Activated CD4-positive, alpha-beta T cell treated with anti-CD3 and anti-CD28 coated beads for 24 hours (primary cell): ENCODE results near the gene AKAP13.
A peak's percentile ranks its signal among the peaks of the same experiment; 100 is the strongest.
"Not testable (repeated sequence)": the region's sequence is repeated elsewhere in the genome, so short reads cannot be mapped to it uniquely, and the experiment has no call there.

ENCODE experiments used
- DNase-seq, 2 donors: peaks; one replicate each; pipeline ENCODE4 v3.0.0-alpha.2; 2020; ENCODE audit warnings: low read depth in 2 of 2

AKAP13 gene

DNA sequence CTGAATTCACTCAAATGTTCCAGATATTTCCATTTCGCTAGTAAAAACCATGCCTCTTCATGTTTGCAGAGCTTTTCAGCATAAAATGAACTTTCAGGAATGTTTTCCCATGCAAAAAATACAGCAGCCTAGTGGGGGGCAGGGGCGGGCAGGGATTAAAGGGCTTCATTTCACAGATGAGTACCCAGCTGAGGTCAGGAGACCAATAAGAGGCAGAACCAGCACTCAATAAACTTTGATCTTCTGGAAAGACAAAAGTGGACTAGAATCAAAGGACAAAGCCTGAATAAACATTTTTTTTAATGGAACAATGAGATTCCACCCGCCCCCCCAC is 406.3 kb downstream of the AKAP13 start:
- DNase-seq: no peak

DNA sequence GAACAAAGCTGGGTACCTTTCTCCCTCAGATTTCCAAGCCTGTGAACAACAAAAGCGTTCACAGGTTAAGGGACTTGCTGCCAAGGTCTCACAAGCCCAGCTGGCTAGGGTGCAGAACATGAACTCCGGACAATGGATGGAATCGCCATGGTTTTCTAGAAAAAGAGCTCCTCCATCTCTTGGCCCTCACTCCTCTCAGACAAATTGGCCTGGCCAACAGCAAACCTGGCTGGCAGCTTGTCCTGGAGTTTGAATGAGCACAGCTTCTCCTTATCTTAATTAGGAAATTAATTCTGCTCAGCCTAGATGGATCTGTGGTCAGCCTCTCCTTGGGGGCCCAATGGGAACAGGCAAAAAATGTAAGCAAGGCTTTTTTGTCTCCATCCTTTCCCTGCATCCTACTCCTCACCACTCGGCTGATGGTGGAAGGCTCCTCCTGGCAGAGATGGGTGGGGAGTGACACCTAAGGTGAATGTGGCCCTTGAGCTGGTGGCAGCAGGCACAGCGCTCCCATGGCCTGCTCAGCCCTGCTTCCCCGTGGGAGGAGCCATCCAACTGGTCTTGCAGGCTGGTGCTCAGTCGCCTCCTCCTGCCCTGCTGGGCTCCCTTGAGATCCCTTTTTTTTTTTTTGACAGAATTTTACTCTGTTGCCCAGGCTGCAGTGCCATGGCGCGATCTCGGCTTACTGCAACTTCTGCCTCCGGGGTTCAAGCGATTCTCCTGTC is 408.5 kb downstream of the AKAP13 start:
- no peak for DNase-seq

DNA sequence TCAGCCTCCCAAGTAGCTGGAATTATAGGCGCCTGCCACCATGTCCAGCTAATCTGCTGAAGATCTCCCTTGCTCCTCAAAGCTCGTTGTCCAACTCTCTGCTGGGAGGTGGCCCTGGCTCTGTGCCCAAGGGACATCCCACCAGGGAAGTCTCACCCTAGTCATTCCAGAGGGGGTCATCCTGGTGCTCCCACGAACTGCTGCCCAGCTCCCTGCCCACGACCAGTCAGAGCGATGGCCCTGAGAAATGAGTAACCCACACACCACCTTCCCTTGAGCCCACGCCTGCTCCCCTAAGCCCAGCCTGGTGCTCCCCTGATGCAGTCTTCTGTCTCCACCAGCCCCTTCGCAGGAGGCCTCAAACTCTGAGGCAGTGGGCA is 409.1 kb downstream of the AKAP13 start:
- DNase-seq: no peak

DNA sequence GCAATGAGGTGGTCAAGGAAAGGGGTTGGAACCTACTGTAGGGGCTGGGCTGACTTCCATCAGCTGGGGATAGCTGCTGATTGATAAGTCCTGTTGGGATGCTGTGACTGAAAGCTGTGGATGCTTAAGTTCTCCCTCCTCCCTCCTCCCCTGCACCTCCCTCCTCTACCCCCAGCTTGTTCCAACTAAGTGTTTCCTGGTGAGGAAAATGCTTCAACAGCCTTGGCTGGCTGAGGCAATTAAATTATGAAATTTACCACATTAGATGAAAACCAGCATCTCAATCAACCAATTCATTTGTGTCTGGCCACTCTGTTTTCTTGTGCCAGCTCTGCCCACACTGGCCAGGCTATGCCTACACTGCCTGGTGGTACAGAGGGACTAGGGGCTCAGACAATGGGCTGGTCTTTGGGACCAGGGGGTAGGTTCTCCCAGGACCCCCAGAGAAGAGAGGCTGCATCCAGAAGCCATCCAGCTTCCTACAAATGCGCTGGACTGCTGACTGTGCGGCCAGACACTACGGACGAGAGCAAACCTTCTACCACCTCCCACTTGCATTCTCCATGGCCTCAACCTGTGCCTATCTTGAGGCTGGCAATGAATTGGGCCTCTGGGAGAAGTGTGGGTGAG is 411.8 kb downstream of the AKAP13 start:
- no peak for DNase-seq

DNA sequence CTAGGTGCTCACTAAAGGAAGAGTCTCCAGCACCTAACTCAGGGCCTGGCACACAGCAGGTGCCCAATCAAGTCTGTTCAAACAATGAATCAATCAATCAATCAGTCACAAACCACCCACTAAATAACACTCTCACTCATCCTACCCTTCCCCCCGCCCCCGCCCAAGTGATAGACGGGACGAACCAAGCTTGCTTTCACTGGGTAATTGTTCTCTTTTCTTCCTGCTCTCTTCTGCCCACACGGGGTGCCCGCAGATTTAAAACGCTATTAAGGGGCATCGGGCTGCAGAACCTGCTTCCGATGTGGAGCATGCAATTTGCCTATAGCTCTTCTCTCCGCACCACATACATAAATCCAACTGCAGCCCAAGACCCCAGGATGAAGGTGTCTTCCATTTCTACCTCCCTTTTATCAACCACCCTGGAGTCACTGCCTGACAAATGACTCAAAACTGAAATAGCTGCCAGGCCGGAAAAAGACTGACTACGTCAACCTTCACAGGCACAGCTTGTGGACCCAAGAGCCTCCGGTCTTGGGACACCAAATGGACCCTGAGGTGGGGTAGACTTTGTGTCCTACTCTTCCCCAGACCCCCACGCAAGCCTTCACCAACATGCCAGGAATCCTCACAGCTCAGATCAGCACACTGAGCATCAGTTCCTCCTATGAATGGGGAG is 412.6 kb downstream of the AKAP13 start:
- no peak for DNase-seq

DNA sequence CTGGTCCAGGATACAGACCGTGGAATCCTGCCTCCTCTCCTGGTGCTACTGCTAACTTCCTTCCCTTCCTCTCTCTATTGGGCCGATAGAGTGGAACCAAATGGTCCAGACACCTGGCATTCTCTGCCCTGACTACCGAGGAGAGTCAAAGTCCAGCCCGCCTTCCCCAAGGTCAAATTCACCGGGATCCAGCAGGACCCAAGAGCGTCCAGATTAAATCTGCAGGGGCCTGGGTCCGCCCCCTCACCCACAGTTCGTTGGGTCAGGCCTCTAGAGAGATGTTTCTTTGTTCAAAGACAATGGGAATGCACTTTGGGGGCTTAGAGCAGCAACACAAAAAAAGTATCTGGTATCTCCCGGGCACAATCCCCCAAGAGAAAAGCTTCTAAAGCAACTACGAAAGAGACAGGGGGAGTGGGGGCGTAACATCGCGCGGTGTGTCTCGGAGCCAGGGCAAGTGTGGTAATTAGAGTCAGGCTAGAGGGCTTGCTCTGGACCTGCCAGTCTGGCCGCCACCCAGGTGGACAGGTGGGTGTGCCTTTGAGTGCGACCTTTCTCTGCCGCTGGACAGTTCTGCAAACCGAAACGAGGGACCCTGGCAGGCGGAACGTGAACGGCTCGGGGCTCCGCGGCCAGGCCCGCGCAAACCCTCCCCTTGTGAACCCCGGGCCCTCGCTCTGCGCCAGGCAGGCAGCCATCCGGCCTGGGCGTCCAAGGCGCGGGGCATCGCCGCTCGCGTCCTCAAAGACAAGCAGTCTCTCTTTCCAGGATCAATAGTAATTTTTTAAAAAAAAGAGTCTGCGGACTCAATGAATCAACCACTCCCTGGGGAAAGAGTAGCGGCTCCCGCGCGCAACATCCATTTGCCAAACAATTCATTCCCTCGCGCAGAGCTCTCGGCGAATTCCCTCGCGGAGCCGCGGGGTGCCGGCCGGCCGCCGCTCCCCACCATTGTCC is 413.5 kb downstream of the AKAP13 start:
- peak in 1 of 2 donors; percentile 25 for DNase-seq

DNA sequence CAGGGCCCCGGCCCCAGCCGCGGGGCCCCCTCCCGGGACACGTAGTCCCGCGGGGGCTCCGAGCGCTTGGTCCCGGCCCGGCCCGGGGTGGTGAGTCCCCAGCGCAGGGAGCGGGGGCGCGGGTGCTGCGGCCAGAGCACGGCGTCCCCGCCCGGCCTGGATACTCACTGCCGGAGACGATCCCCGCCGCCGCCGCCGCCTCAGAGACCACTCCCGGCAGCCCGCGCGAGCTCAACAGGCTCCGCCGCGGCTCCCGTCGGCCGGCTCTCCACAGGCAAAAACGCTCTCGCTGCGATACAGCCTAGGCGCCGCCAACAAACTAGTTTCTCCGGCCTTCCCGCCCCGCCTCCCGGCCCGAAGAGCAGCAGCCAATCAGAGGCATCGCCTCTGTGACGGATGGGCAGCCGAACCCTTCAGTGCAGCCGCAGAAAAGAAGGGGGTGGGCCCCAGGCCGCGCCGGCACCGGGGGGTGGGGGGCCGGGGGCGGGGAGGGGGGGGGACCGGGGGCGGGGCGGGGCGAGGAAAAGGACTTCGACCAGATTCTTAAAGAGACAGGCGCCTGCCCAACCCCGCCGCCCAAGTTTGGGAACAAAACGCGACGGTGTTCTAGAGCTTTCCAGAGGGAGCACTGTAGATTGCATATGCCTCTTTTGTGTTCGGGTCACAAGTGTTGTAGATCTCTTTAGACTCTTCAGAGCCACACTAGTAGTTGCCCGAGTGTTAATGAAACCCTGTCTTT is 414.4 kb downstream of the AKAP13 start, which contains the start of gene KLHL25:
Gene KLHL25 (minus strand): TSS at position 328 of the 739 bp plus-strand sequence. CDS start 25,115 bp downstream, outside the sequence.
- DNase-seq: peak; percentile 84 to 87

DNA sequence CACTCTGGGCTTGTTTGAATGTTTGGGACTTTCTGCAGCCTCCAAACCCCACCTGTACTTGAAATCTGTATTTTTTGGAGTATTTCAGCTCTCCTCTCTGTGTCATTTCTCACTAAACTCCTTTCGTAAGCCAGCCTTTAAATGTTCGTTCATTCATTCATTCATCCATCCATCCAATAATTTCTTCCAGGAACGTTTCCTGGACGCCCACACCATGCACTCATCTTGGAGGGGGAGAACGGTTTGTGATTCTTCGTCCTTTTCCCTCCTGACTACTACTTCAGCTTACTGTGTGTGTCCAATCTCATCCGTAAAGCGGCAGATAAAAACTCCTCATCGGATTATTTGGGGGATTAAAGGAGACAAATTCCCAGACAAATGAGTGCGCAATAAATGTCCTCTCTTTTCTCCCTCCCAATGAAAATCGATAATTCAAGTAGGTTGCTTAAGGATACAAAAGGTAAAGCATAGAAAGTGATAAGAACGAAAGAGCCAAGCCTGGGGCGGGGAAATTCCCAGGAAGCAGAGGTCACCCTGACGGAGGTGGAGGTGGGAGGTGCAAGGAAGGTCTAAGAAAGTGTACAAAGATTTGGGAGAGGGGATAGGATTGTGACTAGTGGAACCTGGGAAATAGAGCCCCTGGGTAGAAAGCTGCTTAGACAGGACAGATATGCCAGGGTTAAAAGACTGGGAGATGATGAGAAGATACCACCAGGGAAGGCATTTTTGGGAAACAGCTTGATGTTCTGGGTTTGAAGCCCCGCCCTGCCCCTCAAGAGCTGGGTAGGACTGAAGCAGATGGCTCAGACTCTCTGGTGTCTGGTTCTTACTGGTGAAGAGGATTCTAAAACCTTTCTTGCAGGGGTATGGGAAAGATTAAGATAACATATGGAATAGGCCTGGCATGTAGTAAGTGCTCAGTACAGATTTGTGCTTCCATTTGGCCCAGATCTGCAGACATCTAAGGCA is 415.2 kb downstream of the AKAP13 start:
- DNase-seq: no peak

DNA sequence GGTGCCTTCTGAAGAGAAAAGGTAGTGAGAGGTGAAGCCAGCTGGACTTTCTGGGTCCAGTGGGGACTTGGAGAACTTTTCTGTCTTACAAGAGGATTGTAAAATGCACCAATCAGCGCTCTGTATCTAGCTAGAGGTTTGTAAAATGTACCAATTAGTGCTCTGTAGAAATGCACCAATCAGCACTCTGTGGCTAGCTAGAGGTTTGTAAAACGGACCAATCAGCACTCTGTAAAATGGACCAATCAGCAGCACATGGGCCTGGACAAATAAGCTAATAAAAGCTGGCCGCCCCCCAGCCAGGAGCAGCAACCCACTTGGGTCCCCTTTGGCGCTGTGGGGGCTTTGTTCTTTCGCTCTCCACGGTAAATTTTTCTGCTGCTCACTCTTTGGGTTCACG is 416.0 kb downstream of the AKAP13 start:
- DNase-seq: not testable (repeated sequence)
